ENCODE data around the gene PPP4R4.

The PPP4R4 gene

DNA sequence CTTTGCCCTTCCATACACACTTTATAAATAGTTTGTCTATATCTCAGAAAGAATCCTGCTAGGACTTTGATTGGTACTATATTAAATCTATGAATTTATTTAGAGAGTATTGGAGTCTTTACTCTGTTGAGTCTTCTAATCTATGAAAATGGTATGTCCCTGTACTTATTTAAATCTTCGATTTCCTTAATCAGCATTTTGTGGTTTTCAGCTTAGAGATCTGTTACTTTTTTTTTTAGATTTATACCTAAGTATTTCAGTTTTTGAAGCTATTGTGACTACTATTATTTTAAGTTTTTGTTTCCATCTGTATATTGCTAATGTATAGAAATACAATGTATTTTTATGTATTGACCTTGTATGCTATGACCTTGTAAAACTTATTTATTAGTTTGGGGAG is 31.3 kb upstream of the PPP4R4 start:
- H3K9ac ChIP-seq (ENCODE audit: low read depth, low read length): no peak overlapping the region
- no peaks in the 10 kb centered on the region for H3K79me2 ChIP-seq (ENCODE audit: insufficient read depth, low read length)
- ATAC-seq (ENCODE audit: insufficient read depth, low read depth): no peak
- no peaks in the 10 kb centered on the region for H4K20me1 ChIP-seq (ENCODE audit: insufficient read depth, low read length)
- no peak overlapping the region for H3K27ac ChIP-seq (ENCODE audit: low read length)
- H3K27me3 ChIP-seq (ENCODE audit: insufficient read depth, low read length, poor library complexity): no peaks in the 10 kb centered on the region
- H3K4me1 ChIP-seq (ENCODE audit: insufficient read depth, low read length): peaks cover 14% of the 10 kb centered on the region
- H3K4me2 ChIP-seq (ENCODE audit: insufficient read depth, low read length): no peak overlapping the region
- DNase-seq: no peak
- TF ChIP-seq CTCF (IDR thresholded peaks at IDR 0.05; ENCODE audit: borderline replicate concordance, extremely low read depth, low read length, poor library complexity, severe bottlenecking) (no peak), EZH2 (IDR thresholded peaks at IDR 0.05; ENCODE audit: borderline replicate concordance, low read depth, low read length, severe bottlenecking) (no peak)
- H3K9me3 ChIP-seq (ENCODE audit: insufficient read depth, low read length, severe bottlenecking): no peaks in the 10 kb centered on the region
- H2AFZ ChIP-seq (ENCODE audit: low read depth, low read length): no peak overlapping the region
- no peaks in the 10 kb centered on the region for H3K36me3 ChIP-seq (ENCODE audit: insufficient read depth, low read length)
- H3K4me3 ChIP-seq (ENCODE audit: low read depth in 1 of 2, low read length in 2 of 2): no peak overlapping the region

GRCh38 chr14:94143239-94143638 is 30.9 kb upstream of the PPP4R4 start:
- H2AFZ ChIP-seq (ENCODE audit: low read depth, low read length): no peak overlapping the region
- H3K27ac ChIP-seq (ENCODE audit: low read length): no peak overlapping the region
- DNase-seq: peak; percentile 25
- H3K4me3 ChIP-seq (ENCODE audit: low read depth in 1 of 2, low read length in 2 of 2): no peak overlapping the region
- peaks cover 14% of the 10 kb centered on the region for H3K4me1 ChIP-seq (ENCODE audit: insufficient read depth, low read length)
- no peaks in the 10 kb centered on the region for H3K79me2 ChIP-seq (ENCODE audit: insufficient read depth, low read length)
- ATAC-seq (ENCODE audit: insufficient read depth, low read depth): peak; percentile 69; the same call in 1 of the 3 replicates
- H4K20me1 ChIP-seq (ENCODE audit: insufficient read depth, low read length): no peaks in the 10 kb centered on the region
- no peaks in the 10 kb centered on the region for H3K27me3 ChIP-seq (ENCODE audit: insufficient read depth, low read length, poor library complexity)
- no peak overlapping the region for H3K4me2 ChIP-seq (ENCODE audit: insufficient read depth, low read length)
- H3K36me3 ChIP-seq (ENCODE audit: insufficient read depth, low read length): no peaks in the 10 kb centered on the region
- H3K9ac ChIP-seq (ENCODE audit: low read depth, low read length): no peak overlapping the region
- H3K9me3 ChIP-seq (ENCODE audit: insufficient read depth, low read length, severe bottlenecking): no peaks in the 10 kb centered on the region
- TF ChIP-seq EZH2 (IDR thresholded peaks at IDR 0.05; ENCODE audit: borderline replicate concordance, low read depth, low read length, severe bottlenecking): no peak
- peak; percentile 56 for TF ChIP-seq CTCF (IDR thresholded peaks at IDR 0.05; ENCODE audit: borderline replicate concordance, extremely low read depth, low read length, poor library complexity, severe bottlenecking)

DNA sequence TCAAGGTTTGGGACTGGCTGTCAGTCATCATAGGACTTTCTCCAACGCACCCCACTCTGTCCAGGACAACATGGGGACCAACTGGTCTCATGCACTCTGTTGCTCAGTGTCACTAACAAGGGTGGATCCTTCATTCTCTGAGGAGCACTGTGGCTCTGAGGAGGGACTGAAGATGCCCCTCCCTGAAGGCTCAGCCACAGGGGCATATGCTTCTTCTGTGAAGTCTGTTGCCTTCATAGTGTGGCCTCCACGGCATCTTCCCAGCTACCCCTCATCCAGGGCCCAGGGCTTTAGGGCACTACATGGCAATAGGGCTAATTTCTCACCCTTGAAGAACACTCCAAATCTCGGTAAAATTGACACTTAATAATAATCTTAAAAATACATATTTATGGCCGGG is 30.4 kb upstream of the PPP4R4 start:
- no peak for DNase-seq
- H3K9me3 ChIP-seq (ENCODE audit: insufficient read depth, low read length, severe bottlenecking): no peaks in the 10 kb centered on the region
- H3K27me3 ChIP-seq (ENCODE audit: insufficient read depth, low read length, poor library complexity): no peaks in the 10 kb centered on the region
- no peak for ATAC-seq (ENCODE audit: insufficient read depth, low read depth)
- no peaks in the 10 kb centered on the region for H3K36me3 ChIP-seq (ENCODE audit: insufficient read depth, low read length)
- no peak overlapping the region for H3K9ac ChIP-seq (ENCODE audit: low read depth, low read length)
- TF ChIP-seq CTCF (IDR thresholded peaks at IDR 0.05; ENCODE audit: borderline replicate concordance, extremely low read depth, low read length, poor library complexity, severe bottlenecking) (no peak), EZH2 (IDR thresholded peaks at IDR 0.05; ENCODE audit: borderline replicate concordance, low read depth, low read length, severe bottlenecking) (no peak)
- H2AFZ ChIP-seq (ENCODE audit: low read depth, low read length): no peak overlapping the region
- no peak overlapping the region for H3K4me2 ChIP-seq (ENCODE audit: insufficient read depth, low read length)
- no peak overlapping the region for H3K27ac ChIP-seq (ENCODE audit: low read length)
- no peaks in the 10 kb centered on the region for H3K79me2 ChIP-seq (ENCODE audit: insufficient read depth, low read length)
- no peaks in the 10 kb centered on the region for H4K20me1 ChIP-seq (ENCODE audit: insufficient read depth, low read length)
- peaks cover 14% of the 10 kb centered on the region for H3K4me1 ChIP-seq (ENCODE audit: insufficient read depth, low read length)
- no peak overlapping the region for H3K4me3 ChIP-seq (ENCODE audit: low read depth in 1 of 2, low read length in 2 of 2)

DNA sequence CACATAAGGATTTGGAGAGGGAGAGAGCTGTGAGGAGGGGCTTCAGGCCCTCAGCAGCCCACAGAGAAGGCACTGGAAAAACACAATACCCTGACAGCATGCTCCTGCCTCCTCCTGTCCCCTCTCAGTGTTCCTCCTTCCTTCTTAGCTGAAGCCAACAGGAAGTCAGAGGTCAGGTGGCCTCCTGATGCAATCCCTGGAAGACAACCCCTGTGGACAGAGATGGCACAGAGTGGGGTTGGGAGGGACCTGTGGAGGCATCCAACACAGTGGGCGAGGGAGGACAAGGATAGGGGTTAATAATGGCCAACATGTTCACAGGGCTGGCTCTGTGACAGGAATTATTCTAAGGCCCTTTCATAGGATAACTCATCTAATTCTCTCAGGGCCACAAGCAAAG is 29.4 kb upstream of the PPP4R4 start:
- TF ChIP-seq EZH2 (IDR thresholded peaks at IDR 0.05; ENCODE audit: borderline replicate concordance, low read depth, low read length, severe bottlenecking): no peak
- TF ChIP-seq CTCF (IDR thresholded peaks at IDR 0.05; ENCODE audit: borderline replicate concordance, extremely low read depth, low read length, poor library complexity, severe bottlenecking): no peak
- H3K4me2 ChIP-seq (ENCODE audit: insufficient read depth, low read length): no peak overlapping the region
- peaks cover 14% of the 10 kb centered on the region for H3K4me1 ChIP-seq (ENCODE audit: insufficient read depth, low read length)
- H3K9ac ChIP-seq (ENCODE audit: low read depth, low read length): no peak overlapping the region
- H4K20me1 ChIP-seq (ENCODE audit: insufficient read depth, low read length): no peaks in the 10 kb centered on the region
- H2AFZ ChIP-seq (ENCODE audit: low read depth, low read length): peak overlapping the region; percentile 65
- H3K27ac ChIP-seq (ENCODE audit: low read length): no peak overlapping the region
- H3K27me3 ChIP-seq (ENCODE audit: insufficient read depth, low read length, poor library complexity): no peaks in the 10 kb centered on the region
- no peaks in the 10 kb centered on the region for H3K79me2 ChIP-seq (ENCODE audit: insufficient read depth, low read length)
- no peaks in the 10 kb centered on the region for H3K36me3 ChIP-seq (ENCODE audit: insufficient read depth, low read length)
- no peak overlapping the region for H3K4me3 ChIP-seq (ENCODE audit: low read depth in 1 of 2, low read length in 2 of 2)
- no peaks in the 10 kb centered on the region for H3K9me3 ChIP-seq (ENCODE audit: insufficient read depth, low read length, severe bottlenecking)
- peak; percentile 72; the same call in 2 of the 3 replicates for ATAC-seq (ENCODE audit: insufficient read depth, low read depth)
- peak; percentile 18 for DNase-seq

Data from DND-41 (cell line).